ENCODE results near the gene MRPL12.

The MRPL12 gene

GRCh38 chr17:81741594-81742452, 38.7 kb downstream of the MRPL12 start:
- DNase-seq: no peak

Measured in fibroblast of skin of right biceps (primary cell).